CD4-positive, alpha-beta T cell treated with Interleukin-6 for 4 hours (primary cell): ENCODE measurements around the gene FSTL5.

Experiments used
- DNase-seq: peaks from one replicate; pipeline ENCODE4 v3.0.0-alpha.2; 2020; ENCODE audit warnings: mixed read lengths

The FSTL5 gene

GRCh38 chr4:161428180-161428965, 735.4 kb downstream of the FSTL5 start:
- no peak for DNase-seq

- DNase-seq = no peak
These were observed 744.0 kb downstream of the FSTL5 start for GRCh38 chr4:161419822-161420221.

GRCh38 chr4:161411901-161412300, 751.9 kb downstream of the FSTL5 start:
- no peak for DNase-seq

GRCh38 chr4:161404346-161405110, 759.3 kb downstream of the FSTL5 start:
- no peak for DNase-seq

- no peak for DNase-seq
These were observed 760.0 kb downstream of the FSTL5 start for GRCh38 chr4:161403781-161404180.

- no peak for DNase-seq
These were observed 770.2 kb downstream of the FSTL5 start for GRCh38 chr4:161393602-161394001.

GRCh38 chr4:161382655-161383054, 781.1 kb downstream of the FSTL5 start:
- no peak for DNase-seq

- DNase-seq = no peak
These were observed 787.5 kb downstream of the FSTL5 start for GRCh38 chr4:161376275-161376674.

- DNase-seq = no peak
These were observed 799.1 kb downstream of the FSTL5 start for GRCh38 chr4:161364681-161365080.

GRCh38 chr4:161360982-161361381, 802.8 kb downstream of the FSTL5 start:
- no peak for DNase-seq

GRCh38 chr4:161359491-161359890, 804.3 kb downstream of the FSTL5 start:
- no peak for DNase-seq

- no peak for DNase-seq
These were observed 807.4 kb downstream of the FSTL5 start for GRCh38 chr4:161356351-161356750.

GRCh38 chr4:161350946-161351345, 812.9 kb downstream of the FSTL5 start:
- DNase-seq = no peak

GRCh38 chr4:161345741-161346140, 818.1 kb downstream of the FSTL5 start:
- DNase-seq = no peak

GRCh38 chr4:161343569-161343950, 820.2 kb downstream of the FSTL5 start:
- no peak for DNase-seq

GRCh38 chr4:161342881-161343568, 820.8 kb downstream of the FSTL5 start:
- DNase-seq = no peak

GRCh38 chr4:161336621-161337020, 827.2 kb downstream of the FSTL5 start:
- DNase-seq = no peak

- no peak for DNase-seq
These were observed 827.7 kb downstream of the FSTL5 start for GRCh38 chr4:161336016-161336530.
